GM19395 (cell line): ENCODE data around the gene ATP1A3.
"Not testable (repeated sequence)": the region's sequence is repeated elsewhere in the genome, so short reads cannot be mapped to it uniquely, and the experiment has no call there.

Experiments
- ATAC-seq: cut with Tn5 transposase; IDR thresholded peaks from one replicate; pipeline ENCODE4 v1.9.1; 2021; ENCODE audit warnings: mild to moderate bottlenecking, moderate library complexity; ENCODE audit not compliant: unreplicated experiment

The ATP1A3 gene

DNA sequence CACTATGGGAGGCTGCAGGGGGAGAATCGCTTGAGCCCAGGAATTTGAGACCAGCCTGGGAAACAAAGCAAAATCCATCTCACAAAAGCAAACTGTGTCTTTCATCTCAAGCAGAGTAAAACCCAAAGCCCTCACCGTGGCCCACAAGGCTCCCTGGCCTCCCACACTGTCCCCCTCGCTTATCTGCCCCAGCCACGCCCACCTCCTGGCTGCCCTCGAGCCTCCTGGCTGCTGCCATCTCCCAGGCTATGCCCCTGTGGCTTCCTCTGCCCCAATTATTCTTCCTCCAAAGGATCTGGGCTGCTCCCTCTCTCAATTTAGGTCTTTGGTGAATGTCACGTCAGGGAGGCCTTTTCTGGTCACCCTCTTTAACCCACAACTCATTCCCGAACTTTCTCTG lies 38.5 kb downstream of the ATP1A3 start:
- no peak for ATAC-seq

DNA sequence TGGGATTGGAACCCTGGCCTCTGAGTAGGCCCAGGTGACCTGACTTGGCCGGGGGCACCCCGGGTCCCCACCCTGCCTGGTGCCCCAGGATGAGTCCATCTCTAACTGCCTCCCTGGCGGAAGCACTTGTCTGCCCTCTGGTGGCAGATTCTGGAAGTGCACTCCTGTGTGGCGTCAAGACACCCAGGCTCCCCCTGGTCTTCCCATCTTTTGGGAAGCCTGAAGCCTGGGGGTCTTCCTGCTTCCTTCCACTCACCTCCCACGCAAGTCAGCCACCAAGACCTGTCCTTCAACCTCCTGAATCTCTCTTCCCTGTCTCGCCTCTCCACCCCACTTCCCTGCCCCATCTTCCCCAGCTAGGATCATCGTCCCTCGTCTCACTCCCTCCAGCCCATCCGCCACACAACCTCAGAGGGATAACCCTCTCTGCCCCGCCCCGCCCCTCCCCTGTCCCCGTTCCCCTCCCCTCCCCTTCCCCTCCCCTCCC lies 42.3 kb downstream of the ATP1A3 start:
- no peak for ATAC-seq

DNA sequence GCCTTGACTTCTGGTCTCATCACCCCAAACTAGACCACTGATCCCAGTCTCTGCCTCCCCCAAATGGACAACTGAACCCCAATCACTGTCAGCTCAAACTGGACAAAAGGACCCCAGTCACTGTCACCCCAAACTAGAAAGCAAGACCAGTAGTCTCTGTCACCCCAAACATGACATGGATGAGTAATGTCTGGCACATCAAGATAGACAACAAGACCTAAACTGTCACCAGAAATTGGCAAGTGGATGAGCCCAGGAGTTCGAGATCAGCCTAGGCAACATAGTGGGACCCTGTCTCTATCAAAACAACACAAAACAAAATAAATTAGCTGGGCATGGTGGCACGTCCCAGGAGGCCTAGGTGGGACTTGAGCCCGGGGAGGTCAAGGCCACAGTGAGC lies 46.9 kb downstream of the ATP1A3 start:
- ATAC-seq, result no peak

DNA sequence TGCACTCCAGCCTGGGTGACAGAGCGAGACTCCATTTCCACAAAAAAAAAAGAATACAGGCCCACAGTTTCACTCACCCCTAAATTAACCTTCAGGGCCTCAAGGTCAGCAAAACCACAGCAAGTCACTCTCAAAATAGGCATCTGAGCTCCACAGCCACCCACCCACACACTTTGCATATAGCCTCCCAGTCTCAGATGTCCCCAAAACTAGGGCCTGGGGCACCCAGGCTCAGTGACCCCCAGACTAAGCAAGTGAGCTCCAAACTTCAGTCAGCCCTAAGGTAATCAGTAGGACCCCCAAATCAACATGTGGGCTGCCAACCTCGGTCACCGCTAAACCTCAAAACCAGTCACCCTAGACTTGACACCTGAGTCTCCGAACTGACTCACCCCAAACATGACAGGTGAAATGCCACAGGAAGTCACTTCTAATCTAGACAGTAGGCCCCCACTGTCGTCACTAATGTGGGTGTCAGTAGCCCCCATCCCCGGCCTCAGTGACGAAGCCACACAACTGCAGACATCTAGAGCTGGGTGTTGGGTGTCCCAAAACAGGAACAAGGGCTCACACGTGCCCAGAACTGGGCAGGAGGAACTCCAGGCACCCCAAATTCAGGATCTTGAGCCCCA lies 48.8 kb downstream of the ATP1A3 start:
- ATAC-seq, result peak; percentile 80

DNA sequence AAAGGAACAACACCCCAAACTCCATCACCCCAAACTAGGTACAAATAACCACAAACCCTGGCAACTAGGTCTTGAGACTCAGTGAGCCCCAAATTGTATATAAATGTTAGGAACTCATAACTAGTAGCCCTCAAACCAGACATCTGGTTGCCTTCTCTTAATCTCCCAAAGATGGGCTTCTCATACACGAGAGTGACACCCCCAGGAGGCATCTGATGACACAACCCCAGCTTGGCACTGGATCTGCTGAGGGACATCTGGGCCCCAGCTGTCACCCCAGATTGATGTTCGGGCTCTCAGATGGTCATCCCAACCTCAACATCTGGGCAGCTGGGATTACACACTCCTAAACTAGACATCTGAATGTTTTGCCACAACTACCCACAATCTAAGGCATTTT lies 49.7 kb downstream of the ATP1A3 start:
- no peak for ATAC-seq

DNA sequence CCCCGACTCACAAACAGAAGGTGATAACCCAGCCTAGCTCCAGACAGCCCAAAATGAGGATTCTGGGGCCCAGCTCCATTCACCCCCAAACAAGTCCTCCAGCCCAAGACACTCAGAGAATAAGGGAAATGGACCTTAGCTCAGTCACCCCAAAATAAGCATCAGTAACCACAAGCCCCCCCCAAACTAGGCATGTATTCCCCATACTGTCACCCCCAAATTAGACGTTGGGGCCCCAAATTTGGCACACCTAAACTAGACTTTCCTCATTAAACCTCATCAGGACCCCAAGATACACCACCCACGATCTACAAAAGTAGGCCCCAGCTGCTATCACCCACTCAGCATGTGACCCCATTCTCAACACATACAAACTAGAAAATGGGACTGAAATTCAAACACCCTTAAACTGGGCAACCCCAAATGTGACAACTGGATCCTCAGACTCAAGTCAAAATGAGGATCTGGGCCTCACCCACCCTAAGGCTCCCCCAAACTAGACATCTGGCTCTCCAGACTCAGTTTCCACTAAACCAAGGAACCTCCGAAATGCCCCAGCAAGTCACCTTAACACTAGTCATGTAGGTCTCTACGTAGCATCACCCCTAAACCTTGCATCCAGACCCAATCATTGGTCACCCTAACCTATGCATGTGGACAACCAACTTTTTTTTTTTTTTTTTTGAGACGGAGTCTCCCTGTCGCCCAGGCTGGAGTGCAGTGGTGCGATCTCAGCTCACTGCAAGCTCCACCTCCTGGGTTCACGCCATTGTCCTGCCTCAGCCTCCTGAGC lies 52.4 kb downstream of the ATP1A3 start:
- ATAC-seq, result no peak

DNA sequence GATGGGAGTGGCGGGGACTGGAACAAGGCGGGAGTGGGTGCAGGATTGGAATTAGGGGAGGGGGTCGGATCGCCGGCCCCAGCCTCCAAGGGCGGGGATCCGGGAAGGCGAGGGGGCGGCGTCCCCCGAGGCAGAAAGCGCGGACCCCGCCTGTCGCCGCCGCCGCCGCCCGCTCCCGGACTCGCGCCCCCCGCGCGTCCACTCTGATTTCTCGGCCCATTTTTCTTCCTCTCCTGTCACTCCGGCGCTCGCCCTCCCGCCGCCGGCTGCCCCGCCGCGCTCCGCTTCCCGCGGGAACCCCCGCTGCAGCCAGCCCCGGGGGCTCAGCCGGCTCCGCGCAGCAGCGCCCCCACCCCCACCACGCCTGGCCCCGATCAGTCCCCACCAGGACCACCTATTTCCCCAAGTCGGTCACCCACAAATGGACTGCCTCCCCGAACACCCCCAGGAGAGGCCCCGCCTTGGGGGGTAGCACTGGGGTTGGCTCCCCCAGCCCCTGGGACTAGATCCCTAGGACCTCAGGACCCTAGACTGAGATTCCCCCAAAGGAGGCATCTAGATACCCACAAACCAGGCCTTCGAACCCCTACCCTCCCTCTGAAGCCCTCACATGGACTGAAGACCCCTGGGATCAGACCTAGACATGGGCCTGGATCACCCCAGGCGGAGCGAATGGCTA lies 53.2 kb downstream of the ATP1A3 start:
- ATAC-seq, result no peak

DNA sequence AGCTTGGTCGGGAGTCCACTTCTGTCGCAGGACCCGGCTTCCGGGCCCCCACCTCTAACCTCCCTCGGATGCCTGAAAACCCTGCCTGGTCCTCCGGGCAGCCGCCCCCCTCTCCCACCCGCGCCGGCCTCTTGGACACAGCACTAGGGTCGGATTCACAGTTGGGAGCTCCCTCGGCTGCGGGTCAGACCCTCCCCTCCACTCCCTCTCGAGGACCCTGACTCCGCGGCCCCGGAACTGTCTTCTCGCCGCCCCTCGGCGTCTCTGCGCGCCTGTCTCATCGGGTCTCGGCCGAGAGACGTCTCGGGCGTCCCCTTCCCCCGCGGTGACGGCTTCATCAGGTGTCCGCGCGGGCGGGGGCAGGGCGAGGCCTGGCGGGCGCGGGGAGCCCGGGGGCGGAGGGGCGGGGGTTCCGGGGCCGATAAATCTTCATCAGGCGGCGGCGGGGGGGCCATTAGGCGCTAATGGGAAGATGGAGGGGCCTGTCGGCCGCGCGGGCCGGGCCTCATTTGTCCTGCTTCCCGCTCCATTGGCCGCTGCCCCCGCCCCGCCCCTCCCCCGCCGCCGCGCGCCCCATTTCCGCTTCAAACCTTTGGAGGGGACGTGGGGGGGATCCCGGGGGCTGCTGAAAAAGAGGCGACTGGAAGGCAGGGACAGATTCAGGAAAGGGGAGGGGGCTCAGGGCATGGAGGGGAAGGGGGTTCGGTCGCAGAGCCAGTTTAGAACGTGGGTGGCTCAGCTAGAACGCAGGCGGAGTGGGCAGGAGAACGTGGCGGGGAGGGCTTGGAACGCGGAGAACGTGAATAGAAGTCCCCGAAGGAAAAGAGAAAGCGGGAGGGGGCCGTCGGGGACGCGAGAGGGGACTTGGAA lies 53.9 kb downstream of the ATP1A3 start:
- ATAC-seq, result no peak

DNA sequence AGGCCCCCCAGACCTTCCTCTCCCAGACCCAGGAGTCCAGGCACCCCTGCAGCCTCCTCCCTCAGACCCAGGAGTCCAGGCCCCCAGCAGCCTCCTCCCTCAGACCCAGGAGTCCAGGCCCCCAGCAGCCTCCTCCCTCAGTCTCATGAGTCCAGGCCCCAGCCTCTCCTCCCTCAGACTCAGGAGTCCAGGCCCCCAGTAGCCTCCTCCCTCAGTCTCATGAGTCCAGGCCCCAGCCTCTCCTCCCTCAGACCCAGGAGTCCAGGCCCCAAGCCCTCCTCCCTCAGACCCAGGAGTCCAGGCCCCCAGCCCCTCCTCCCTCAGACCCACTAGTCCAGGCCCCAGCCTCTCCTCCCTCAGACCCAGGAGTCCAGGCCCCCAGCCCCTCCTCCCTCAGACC lies 54.8 kb downstream of the ATP1A3 start:
- not testable (repeated sequence) for ATAC-seq

DNA sequence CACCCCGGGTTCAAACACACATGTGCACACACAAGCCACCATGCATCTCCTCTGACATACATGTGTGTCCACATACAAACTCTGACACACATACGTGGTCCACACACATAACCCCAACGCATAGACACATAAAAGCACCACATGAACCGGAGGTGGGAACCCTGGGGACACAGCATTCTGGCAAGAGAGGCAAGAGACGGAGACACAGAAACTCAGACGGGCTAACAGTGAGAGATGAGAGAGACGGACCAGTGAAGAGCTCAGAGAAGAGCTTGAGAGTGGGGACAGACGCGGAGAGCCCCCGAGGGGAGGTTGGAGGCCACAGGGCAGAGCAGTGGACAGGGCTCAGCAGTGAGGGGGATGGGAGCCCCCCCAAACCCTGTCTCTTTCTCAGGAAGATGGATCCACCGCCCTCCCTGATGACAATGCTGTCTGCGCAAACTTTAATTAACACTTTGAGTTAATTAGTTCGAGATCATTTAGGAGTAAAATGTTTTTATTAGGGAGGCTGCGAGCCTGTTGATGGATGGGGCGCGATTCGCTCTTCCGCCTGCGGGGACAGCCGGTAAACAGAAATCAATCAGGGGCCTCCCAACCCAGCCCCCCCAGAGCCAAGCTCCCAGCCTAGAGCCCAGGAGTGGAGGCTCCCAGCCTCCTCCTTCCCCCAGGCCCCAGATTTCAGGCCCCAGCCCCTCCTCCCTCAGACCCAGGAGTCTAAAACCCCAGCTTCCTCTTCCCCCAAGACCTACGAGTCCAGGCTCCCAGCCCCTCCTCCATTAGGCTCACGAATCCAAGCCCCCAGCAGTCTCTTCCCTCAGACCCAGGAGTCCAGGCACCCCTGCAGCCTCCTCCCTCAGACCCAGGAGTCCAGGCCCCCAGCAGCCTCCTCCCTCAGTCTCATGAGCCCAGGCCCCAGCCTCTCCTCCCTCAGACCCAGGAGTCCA lies 56.2 kb downstream of the ATP1A3 start:
- no peak for ATAC-seq

DNA sequence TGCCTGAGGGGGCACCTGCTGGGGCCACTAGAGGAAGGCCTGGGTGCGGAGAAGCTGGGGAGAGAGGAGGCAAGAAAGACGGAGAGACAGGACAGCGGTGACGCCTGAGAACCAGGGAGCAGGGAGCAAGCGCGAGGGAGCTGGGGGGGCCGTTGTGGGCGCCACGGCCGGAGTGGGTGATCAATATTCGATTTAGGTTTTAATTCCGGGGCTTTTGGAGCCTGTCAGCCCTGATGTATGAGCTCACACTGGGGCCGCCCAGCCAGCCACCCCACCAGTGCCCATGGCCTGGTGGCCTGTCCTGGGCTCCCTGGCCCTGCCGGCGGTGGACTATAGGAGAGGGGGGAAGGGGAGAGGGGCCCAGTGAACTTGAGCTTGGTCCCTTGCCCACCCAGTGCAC lies 57.1 kb downstream of the ATP1A3 start:
- no peak for ATAC-seq

DNA sequence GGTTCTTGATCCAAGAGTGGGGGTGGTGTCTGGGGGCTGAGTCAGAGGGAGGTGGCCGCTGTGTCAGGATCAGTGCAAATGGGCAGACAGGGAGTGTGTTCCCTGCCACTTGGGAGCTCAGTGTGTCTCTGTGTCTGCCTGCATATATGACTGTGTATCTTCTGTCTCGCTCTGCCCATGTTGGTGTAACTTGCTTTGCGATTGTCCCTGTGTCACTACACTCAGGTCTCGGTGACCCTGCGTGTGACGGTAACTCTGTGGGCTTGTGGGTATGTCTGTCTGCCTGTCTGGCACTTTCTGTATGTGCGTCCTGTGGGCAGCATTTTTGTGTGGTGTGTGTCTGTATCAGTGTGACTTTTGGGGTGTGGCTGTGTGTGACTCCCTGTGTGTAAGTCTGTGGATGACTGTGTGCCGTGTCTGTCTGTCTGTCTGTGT lies 57.6 kb downstream of the ATP1A3 start:
- no peak for ATAC-seq

DNA sequence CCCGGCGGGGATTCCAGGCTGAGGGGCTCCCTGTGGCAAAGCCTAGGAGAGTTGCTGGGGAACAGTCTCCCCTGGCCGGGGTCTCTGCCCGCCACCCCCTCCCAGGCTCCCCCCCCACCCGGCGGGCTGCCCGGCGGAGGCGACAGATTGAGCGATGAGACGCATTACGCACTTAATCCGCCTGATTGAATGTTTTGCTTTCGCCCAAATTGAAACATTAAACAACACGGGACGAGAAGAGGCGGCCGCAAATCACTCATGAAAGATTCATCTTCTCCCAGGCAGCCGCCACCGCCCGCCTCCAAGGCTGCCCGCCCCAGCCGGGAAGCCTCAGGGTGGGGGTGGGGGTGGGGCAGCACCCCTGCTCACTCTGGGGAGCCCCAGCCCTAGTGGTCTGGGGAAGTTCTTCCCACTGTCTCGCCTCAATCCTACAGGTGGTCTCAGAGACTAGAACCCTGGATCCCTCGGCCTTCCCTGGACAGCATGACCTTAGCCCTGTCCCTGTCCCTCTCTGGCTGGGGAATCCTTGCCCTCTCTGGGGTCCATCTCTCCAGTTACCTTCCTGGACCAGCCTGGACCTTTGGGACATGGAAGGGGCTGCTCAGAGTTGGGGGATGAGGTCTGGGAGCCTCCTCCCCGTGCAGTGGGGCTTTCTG lies 58.1 kb downstream of the ATP1A3 start:
- no peak for ATAC-seq

DNA sequence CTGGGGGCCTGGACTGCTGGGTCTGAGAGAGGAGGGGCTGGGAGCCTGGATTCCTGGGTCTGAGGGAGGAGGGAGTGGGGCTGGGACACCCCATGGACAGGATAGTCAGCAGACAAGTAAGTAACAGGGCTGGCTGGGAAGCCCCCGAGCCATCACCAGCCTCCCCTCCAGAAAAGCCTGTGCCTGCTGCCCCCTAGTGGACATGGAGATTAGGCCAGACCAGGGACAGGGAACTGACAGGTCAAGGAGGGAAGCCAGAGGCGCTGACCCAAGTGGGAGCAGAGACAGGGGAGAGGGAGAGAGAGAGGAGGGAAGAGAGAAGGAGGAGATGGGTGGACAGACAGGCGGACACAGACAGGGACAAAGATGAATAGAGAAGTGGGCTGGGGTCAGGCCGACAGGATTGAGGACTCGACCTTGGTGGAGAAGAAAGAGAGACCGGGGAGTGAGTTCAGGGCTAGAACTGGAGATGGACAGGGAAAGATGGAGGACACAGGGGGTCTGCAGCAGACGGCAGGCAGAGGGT lies 59.1 kb downstream of the ATP1A3 start:
- ATAC-seq, result no peak

DNA sequence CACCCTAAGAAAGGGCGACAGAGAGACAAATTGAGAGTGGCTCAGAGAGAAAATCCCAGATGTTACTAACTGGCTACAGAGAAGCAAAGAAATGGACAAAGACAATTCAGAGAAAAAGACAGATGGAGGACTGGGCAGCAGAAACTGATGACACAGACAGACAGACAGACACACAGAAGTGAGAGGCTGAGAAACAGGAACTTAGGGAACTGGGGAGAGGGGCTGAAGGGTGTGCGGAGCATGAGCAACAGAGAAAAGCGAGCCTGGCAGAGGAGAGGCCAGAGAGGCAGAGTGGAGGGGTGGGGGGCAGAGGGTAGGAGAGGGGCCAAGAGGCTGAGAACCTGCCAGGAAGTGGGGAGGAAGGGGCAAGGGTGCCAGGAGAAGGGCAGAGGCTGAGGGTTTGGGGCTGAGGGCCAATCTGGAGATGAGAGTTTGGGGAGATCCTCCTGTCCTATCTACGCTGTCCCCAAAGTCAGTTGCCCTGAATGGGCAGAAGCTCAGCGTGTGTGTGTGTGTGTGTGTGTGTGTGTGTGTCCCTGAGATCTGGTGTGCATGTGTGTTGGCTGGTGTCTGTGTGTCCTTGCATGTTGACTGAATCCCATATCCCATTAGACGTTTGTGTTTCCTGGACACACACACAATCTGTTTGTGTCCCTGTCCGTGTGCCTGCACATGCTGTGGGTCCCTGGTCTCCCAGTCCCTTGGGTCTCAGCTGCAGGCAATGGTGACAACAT lies 60.2 kb downstream of the ATP1A3 start:
- ATAC-seq, result no peak

DNA sequence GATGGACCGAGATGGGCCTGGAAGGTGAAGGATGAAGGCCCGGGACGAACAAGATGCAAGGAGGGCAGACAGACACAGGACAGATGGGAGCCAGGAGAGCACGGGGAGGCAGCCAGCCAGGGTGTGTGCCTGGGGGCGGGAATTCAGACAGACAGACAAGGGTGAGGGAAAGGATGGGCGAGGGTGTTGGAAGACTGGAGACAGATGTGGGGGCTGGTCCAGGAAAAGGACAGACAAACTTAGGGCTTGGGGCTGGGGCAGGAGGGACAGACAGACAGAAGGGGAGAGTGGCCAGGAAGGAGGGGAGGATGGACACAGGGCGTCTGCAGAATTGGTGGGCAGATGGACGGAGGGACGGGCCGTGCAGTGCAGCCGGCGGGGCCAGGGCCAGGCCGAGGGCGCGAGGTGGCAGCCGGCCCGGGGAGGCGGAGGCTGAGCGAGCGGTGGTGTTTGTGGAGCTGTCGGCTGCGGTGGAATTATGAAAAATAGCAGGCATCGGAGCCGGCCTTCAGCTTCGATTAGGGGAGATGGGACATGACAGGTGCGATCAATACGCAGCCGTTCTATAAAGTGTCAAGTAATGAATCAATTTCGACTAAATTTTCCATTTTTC lies 61.2 kb downstream of the ATP1A3 start:
- ATAC-seq, result no peak

DNA sequence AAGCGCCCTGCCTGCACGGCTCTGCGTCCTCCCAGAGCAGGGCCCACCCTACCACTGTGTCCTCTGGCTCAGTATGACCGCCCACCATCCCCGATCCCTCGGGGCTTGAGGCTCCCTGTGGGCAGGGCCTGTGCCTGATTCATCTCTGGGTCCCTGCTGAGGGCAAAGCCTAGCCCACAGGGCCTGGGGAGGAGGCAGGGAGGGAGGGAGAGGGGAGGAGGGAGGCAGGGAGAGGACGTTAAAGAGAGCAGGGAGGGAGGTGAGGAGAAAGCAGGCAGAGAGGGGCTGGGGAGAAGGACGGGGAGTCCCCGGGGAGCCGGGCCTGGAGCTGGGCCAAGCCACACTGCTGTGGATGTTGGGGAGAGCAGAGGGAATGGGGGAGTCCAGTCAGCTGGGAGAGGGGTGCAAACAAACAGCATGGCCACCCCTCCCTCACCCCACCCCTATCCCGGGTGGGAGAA lies 61.7 kb downstream of the ATP1A3 start:
- no peak for ATAC-seq
